ENCODE data around the gene FUT8. TPM values are rescaled to one million over a fixed set of nuclear protein-coding genes. Genes with fewer than 3 reads are reported as not detected.
"Not testable (repeated sequence)": the region's sequence is repeated elsewhere in the genome, so short reads cannot be mapped to it uniquely, and the experiment has no call there.

The FUT8 gene
- total RNA-seq, 2 donors from 2014 or later = 50.3 to 89.9 TPM

DNA sequence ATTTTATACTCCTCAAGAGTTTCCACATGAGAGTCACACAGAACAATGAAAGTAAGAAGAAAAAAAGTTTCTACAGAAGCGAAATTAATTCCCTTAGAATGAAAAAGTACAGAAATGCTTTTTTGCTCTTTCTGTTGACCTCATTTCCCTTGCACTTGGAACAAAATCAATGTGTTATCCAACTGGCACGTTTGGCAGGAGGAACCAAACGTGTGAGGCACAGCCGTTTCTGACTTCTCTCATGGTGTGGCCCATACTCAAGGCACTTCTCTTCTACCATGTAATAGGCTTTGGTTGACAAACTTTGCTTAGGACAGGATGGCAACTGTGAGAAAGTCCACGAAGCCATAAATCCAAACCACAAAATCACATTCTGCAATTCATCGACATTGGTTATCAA lies 297.0 kb downstream of the FUT8 start:
- no peak for ATAC-seq (replicated peaks)
- Mint-ChIP-seq H3K4me3 (no peak overlapping the region), H3K36me3 (ENCODE audit: low read depth) (peaks cover 8% of the 10 kb centered on the region), H3K4me1 (peaks cover 16% of the 10 kb centered on the region), H3K27me3 (no peaks in the 10 kb centered on the region), H3K9me3 (peaks cover 11% of the 10 kb centered on the region), H3K27ac (no peak overlapping the region)

DNA sequence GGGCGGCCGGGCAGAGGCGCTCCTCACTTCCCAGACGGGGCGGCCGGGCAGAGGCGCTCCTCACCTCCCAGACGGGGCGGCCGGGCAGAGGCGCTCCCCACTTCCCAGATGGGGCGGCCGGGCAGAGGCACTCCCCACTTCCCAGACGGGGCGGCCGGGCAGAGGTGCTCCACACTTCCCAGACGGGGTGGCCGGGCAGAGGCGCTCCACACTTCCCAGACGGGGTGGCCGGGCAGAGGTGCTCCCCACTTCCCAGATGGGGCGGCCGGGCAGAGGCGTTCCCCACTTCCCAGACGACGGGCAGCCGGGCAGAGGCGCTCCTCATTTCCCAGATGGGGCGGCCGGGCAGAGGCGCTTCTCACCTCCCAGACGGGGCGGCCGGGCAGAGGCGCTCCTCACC lies 304.3 kb downstream of the FUT8 start:
- not testable (repeated sequence) for H3K27ac Mint-ChIP-seq; H3K4me1 Mint-ChIP-seq; H3K9me3 Mint-ChIP-seq; H3K27me3 Mint-ChIP-seq; ATAC-seq (replicated peaks); H3K4me3 Mint-ChIP-seq
- H3K36me3 Mint-ChIP-seq (ENCODE audit: low read depth) = peaks cover 13% of the 10 kb centered on the region

DNA sequence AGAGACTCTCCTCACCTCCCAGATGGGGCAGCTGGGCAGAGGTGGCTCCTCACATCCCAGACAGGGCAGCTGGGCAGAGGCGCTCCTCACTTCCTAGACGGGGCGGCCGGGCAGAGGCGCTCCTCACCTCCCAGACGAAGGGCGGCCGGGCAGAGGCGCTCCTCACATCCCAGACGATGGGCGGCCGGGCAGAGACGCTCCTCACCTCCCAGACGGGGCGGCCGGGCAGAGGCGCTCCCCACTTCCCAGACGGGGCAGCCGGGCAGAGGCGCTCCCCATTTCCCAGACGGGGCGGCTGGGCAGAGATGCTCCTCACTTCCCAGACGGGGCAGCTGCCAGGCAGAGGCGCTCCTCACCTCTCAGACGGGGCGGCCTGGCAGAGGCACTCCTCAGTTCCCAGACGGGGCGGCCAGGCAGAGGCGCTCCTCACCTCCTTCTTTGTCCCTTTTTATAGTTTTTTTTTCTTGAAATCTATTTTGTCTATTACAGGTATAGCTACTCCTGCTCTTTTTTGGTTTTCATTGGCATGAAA lies 304.9 kb downstream of the FUT8 start:
- not testable (repeated sequence) for ATAC-seq (replicated peaks); H3K9me3 Mint-ChIP-seq; H3K27ac Mint-ChIP-seq; H3K4me3 Mint-ChIP-seq; H3K27me3 Mint-ChIP-seq
- peaks cover 17% of the 10 kb centered on the region for H3K36me3 Mint-ChIP-seq (ENCODE audit: low read depth)
- H3K4me1 Mint-ChIP-seq = peaks cover 10% of the 10 kb centered on the region

DNA sequence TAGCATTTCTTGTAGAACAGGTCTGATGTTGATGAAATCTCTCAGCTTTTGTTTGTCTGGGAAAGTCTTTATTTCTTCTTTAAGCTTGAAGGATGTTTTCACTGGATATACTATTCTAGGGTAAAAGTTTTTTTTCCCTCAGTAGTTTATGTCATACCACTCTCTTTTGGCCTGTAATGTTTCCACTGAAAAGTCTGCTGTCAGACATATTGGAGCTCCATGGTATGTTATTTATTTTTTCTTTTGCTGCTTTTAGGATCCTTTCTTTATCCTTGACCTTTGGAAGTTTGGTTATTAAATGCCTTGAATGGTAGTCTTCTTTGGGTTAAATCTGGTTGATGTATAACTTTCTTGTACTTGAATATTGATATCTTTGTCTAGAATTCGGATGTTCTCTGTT lies 306.1 kb downstream of the FUT8 start:
- H3K9me3 Mint-ChIP-seq = peaks cover 3% of the 10 kb centered on the region
- ATAC-seq (replicated peaks) = no peak
- no peak overlapping the region for H3K4me3 Mint-ChIP-seq
- H3K27me3 Mint-ChIP-seq = no peaks in the 10 kb centered on the region
- peaks cover 18% of the 10 kb centered on the region for H3K4me1 Mint-ChIP-seq
- peaks cover 27% of the 10 kb centered on the region for H3K36me3 Mint-ChIP-seq (ENCODE audit: low read depth)
- no peak overlapping the region for H3K27ac Mint-ChIP-seq

DNA sequence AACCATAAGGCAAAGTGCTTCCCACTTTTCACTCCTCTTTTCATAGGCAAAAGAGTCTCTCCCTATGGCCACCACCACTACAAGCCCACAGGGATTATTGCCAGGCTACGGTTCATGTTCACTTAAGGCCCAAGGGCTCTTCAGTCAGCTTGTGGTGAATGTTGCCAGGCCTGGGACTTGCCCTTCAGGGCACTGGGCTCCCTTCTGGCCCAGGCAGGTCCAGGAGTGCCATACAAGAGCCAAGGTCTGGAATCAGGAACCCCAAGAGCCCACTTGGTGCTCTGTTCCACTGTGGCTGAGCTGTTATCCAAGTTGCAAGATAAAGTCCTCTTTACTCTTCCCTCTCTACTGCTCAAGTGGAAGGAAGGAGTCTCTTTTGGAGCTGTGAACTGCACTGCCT lies 307.6 kb downstream of the FUT8 start:
- no peak overlapping the region for H3K27ac Mint-ChIP-seq
- H3K9me3 Mint-ChIP-seq = no peaks in the 10 kb centered on the region
- peaks cover 40% of the 10 kb centered on the region for H3K36me3 Mint-ChIP-seq (ENCODE audit: low read depth)
- peaks cover 16% of the 10 kb centered on the region for H3K4me1 Mint-ChIP-seq
- H3K27me3 Mint-ChIP-seq = no peaks in the 10 kb centered on the region
- no peak for ATAC-seq (replicated peaks)
- no peak overlapping the region for H3K4me3 Mint-ChIP-seq

DNA sequence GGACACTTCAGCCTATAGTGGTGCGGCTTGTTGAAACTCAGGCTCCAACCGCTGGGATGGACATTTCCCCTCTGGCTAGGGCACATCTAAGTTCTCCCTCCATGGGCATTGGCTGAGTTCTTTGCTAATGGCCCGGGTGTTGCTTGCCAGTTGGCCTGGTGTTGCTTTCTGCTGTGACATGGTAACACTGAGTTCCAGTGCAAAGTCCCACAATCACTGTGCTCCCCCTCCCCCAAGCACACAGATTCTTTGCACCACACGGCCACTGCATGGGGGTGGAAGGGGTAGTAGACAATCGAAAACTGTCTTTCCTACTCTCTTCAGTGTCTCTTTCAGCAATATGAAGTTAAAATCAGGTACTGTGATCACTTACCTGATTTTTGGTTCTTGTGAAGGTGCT lies 308.2 kb downstream of the FUT8 start:
- Mint-ChIP-seq H3K27me3 (no peaks in the 10 kb centered on the region), H3K36me3 (ENCODE audit: low read depth) (peaks cover 40% of the 10 kb centered on the region), H3K4me3 (no peak overlapping the region), H3K4me1 (peaks cover 12% of the 10 kb centered on the region), H3K27ac (no peak overlapping the region), H3K9me3 (no peaks in the 10 kb centered on the region)
- ATAC-seq (replicated peaks) = no peak

DNA sequence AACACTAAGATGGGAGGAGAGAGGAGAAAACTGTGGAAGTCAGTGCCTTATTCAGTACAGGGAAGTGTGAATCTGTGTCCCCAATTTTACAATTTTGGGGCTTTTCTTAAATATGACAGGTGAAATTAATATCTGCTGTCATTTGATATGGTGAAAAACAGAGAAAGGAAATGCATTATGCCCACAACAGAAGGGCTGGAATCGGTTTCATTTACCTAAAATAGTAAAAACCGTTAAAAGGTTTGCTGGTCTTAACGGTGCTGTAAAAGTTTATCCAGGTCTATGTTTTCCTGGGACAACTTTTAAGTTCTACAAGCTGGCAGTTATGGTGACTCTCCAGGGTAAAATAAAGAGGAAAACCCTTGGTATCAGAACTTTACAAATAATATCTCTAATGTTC lies 310.8 kb downstream of the FUT8 start:
- Mint-ChIP-seq H3K27ac (peak overlapping the region; percentile 58), H3K4me3 (no peak overlapping the region), H3K27me3 (no peaks in the 10 kb centered on the region), H3K36me3 (ENCODE audit: low read depth) (peaks cover 54% of the 10 kb centered on the region), H3K9me3 (no peaks in the 10 kb centered on the region), H3K4me1 (peaks cover 12% of the 10 kb centered on the region)
- no peak for ATAC-seq (replicated peaks)

DNA sequence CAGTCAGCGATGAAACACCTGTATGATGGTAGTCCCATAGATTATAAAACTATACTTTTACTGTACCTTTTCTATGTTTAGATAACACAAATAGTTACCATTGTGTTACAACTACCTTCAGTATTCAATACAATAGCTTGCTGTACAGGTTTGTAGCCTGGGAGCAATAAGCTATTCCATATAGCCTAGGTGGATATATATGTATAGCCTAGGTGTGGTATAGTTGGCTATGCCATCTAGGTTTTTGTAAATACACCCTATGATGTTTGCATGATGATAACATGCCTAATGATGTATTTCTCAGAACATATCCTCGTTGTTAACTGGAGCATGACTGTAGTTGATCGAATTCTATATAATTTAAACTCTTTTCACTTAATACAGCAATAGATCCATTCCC lies 316.1 kb downstream of the FUT8 start:
- peaks cover 4% of the 10 kb centered on the region for H3K4me1 Mint-ChIP-seq
- H3K36me3 Mint-ChIP-seq (ENCODE audit: low read depth) = peaks cover 69% of the 10 kb centered on the region
- no peak for ATAC-seq (replicated peaks)
- H3K4me3 Mint-ChIP-seq = no peak overlapping the region
- H3K9me3 Mint-ChIP-seq = no peaks in the 10 kb centered on the region
- no peaks in the 10 kb centered on the region for H3K27me3 Mint-ChIP-seq
- no peak overlapping the region for H3K27ac Mint-ChIP-seq

DNA sequence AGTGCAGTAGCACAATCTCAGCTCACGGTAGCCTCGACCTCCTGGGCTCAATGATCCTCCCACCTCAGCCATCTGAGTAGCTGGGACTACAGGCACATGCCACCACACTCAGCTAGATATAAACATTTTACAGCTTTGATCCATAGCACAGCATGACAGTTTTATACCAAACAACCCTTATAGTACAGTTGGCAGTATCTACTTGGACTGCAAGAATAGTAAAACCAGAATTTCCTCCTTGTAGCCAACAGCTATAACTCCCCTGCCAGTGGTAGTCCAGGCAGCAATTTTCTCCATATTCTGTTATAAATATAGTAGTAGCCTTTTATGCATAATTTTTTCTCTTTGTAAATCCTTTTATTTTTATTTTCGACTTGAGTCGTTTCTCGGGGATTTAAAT lies 317.0 kb downstream of the FUT8 start:
- no peaks in the 10 kb centered on the region for H3K27me3 Mint-ChIP-seq
- H3K9me3 Mint-ChIP-seq = no peaks in the 10 kb centered on the region
- no peak overlapping the region for H3K27ac Mint-ChIP-seq
- no peak overlapping the region for H3K4me3 Mint-ChIP-seq
- H3K4me1 Mint-ChIP-seq = peaks cover 4% of the 10 kb centered on the region
- H3K36me3 Mint-ChIP-seq (ENCODE audit: low read depth) = peaks cover 70% of the 10 kb centered on the region
- ATAC-seq (replicated peaks) = no peak

DNA sequence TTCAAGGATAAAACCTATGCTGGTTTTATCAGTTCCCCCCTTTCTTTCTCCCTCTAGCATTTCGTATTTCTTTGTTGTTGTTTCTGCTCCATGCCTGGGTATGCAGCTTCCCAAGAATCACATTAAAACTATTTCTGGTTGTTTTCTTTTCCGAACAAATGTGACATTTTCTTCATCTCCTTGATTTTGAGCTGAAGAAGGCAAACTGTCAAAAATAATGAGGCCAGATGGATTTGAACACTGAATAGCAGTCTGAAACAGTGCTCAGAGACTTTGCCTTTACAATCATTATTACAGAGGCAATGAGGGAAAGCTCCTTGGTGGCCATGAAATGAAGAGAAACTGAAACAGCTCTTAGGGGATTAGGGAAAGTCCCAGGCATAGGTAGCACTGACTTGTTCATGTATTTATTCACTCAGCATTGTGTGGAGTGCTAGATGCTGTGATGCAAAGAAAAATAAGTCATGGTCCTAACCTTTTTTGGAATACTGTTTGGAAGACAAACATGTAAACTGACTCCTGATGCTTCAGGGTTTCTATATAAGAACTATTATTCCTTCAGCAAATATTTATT lies 319.5 kb downstream of the FUT8 start:
- Mint-ChIP-seq H3K4me1 (peaks cover 4% of the 10 kb centered on the region), H3K27me3 (no peaks in the 10 kb centered on the region), H3K9me3 (no peaks in the 10 kb centered on the region), H3K36me3 (ENCODE audit: low read depth) (peaks cover 70% of the 10 kb centered on the region), H3K27ac (peak overlapping the region; percentile 64), H3K4me3 (peak overlapping the region; percentile 51)
- peak; percentile 100 for ATAC-seq (replicated peaks)

DNA sequence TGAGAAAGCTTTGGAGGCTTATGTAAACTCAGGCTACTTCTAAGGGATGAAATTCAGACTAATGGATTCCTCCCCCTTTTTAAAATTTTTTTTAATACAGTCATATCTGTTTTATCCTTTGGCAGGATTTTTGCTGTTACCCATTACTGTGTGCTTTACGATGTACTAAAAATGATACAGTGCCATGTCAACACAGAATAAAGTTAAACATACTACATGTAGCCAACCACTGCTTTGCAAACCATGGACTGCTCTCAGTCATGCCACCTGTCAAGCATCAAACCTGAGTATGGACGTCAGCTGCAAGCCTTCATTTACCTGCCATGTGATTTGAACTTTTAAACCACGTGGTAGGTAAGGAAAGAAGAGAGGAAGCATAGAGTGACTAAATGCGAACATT lies 325.8 kb downstream of the FUT8 start:
- Mint-ChIP-seq H3K4me1 (no peaks in the 10 kb centered on the region), H3K9me3 (no peaks in the 10 kb centered on the region), H3K4me3 (no peak overlapping the region), H3K36me3 (ENCODE audit: low read depth) (peaks cover 56% of the 10 kb centered on the region), H3K27ac (no peak overlapping the region), H3K27me3 (no peaks in the 10 kb centered on the region)
- ATAC-seq (replicated peaks) = no peak

DNA sequence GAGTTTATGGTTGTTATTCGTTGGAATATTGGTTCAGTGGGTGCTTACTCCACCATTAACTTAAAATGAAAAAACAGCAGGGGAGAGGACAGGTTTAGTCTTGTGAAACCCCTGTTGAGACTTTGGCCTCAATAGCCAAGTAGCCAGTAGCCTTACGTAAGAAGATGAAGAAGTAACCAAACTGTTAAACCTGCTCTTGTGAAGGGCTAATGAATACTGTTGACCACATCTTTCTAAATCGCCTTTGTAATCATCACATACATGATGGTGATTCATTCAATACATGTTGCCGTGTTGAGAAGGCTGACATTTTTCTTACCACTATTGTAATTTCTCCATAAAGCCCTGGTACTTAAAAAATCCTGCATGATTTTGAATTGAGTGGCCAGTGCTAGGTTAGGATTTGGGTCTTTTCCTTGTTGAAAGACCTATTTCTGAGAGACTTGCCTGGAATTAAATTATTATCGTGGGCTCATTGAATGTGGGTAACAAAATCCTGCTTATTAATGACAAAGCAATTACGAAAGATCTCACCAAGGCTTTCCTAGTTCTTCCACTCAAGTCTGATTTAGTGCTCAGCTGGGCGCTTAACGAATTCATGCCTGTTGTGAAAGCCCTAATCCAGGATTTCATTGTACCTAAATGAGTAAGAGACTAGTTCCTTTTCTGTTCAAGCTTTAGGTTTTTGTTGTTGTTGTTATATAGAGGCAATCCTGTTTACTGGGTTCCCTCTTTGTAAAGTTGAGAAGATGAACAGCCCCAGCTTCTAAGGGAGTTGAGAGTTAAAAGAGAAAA lies 333.1 kb downstream of the FUT8 start:
- H3K27ac Mint-ChIP-seq = no peak overlapping the region
- ATAC-seq (replicated peaks) = no peak
- no peaks in the 10 kb centered on the region for H3K4me1 Mint-ChIP-seq
- H3K36me3 Mint-ChIP-seq (ENCODE audit: low read depth) = peaks cover 17% of the 10 kb centered on the region
- H3K9me3 Mint-ChIP-seq = no peaks in the 10 kb centered on the region
- no peak overlapping the region for H3K4me3 Mint-ChIP-seq
- H3K27me3 Mint-ChIP-seq = no peaks in the 10 kb centered on the region

DNA sequence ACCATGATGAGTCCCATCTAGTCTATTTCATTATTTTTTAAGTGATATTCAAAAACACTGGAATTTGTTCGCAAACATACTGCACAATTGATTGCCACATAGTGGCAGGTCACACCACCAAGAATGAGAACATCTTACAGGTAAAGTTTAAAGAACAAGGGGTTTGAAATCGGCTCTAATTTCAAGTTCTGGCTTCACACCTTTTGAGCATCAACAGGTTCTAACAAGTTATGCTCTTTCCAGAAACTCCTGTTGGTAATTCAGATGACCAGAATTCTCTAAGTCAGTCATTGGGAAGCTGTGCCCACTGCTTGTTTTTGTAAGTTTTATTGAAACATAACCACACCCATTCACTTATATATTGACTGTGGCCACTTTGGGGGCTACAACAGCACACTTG lies 336.3 kb downstream of the FUT8 start:
- Mint-ChIP-seq H3K27me3 (no peaks in the 10 kb centered on the region), H3K4me3 (no peak overlapping the region), H3K9me3 (no peaks in the 10 kb centered on the region), H3K27ac (no peak overlapping the region), H3K36me3 (ENCODE audit: low read depth) (no peaks in the 10 kb centered on the region), H3K4me1 (peaks cover 5% of the 10 kb centered on the region)
- ATAC-seq (replicated peaks) = no peak

DNA sequence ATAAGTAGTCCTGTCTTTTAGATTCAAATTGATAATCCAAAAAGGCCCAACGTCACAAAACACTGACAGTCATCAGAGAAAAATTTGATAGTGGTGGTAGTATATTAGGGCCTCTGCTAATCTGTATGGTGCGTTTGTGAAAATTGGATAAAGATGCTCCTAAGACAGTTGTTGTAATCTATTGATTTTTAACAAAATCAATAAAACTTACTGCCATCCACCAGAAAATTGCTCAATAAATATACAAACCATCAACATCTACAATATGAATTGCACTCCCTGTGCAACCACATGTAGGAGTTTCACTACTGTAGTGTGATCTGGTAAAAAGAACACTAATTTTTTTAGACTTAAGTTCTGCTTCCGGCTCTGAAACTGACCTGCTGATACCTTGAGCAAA lies 336.8 kb downstream of the FUT8 start:
- Mint-ChIP-seq H3K27ac (no peak overlapping the region), H3K4me3 (no peak overlapping the region), H3K9me3 (no peaks in the 10 kb centered on the region), H3K4me1 (peaks cover 5% of the 10 kb centered on the region), H3K27me3 (no peaks in the 10 kb centered on the region), H3K36me3 (ENCODE audit: low read depth) (no peaks in the 10 kb centered on the region)
- no peak for ATAC-seq (replicated peaks)

DNA sequence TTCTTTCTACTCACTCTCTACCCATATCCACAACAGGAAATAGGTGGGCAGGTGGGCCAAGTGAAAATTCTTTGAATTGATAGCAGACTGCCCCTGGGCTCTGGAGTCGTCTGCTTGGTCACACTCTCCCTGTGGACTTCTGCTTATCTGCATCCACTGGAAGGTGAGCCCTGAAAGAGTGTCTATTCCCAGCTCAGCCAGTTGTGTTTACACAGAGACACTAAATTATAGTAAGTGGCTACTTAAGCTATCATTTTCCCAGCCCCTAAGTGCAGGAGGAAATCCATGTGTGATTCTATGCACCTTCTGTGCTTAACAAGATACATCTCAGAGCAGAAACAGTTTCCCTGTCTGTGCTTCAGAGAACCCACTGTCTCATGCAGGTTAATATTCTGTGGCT lies 338.4 kb downstream of the FUT8 start:
- Mint-ChIP-seq H3K36me3 (ENCODE audit: low read depth) (no peaks in the 10 kb centered on the region), H3K4me1 (peaks cover 5% of the 10 kb centered on the region), H3K27me3 (no peaks in the 10 kb centered on the region), H3K27ac (peak overlapping the region; percentile 39), H3K9me3 (no peaks in the 10 kb centered on the region), H3K4me3 (no peak overlapping the region)
- no peak for ATAC-seq (replicated peaks)

All from activated T-helper 17 cell treated with anti-CD3 and anti-CD28 coated beads, Interleukin-2, amount 50 U/mL, for 72 hours (primary cell).